RCC 7860 (cell line): Measurements from ENCODE around the gene GMDS.
A peak's percentile ranks its signal among the peaks of the same experiment; 100 is the strongest.

ENCODE experiments used
- DNase-seq: peaks from one replicate; pipeline ENCODE4 v3.0.0-alpha.2; 2015; ENCODE audit warnings: low spot score
- FAIRE-seq: peaks from 2 replicates; lab custom pipeline; 2012; peaks lifted over from hg19 to GRCh38; lab: Jason Lieb, UNC

GMDS gene

DNA sequence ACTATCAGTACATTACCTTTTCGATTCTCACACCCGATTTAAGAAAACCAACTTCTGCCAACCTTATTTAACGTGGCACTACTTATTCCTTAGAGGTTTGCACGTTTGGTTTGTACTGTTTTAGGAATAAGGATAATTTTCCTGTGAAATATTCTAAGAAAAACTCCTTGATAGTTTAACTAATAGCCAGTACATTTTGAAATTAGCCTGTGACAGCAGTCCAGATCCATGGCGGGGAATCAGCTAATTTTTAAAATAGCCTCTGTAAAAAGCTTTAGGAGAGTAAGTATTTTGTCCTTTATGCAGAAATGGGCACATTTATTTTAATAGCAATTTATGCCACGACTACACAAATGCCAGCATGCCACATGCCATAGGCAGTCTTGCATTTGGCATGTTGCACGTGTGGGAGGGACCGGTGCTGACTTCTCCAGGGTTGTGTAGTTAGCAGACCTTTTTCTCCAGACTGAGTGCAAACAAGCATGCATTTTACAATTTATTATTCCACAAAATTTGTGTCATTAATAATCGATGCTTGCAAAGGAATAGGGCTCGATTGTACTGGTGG, 629.5 kb downstream of the GMDS start:
- FAIRE-seq (no peak), DNase-seq (no peak)

DNA sequence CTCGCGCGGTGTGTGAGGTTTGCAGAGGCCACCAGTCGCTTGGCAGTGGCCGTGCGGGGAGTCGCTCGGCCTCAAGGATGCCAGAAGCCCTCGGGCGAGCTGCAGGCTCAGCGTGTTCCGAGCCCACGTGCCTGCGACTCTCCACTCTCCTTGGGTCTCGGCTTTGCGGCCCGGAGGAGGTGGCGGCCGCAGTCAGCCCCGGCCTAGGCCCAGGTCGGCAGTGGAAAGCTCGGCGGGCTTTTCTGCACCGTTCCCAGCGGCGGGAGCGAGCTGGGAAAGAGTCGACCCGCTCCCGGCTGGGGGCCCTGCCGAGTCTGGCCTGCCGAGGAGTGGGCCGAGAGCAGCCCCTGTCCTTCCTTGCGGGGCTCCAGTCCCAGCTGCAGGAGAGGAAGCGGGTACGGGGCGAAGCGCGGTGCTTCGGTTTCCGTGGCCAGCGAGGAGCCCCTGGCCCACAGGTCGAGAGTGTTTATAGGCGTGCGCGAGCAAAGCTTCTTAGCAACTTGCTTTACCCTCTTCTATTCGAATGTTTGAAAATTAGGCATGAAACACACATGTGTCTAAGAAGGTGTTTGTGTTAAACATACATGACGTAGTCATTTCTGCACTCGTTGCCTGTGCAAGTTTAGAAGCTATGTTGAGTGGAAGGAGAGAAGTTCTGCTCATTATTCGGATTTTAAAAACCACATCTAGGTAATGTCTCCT, 630.1 kb downstream of the GMDS start:
- FAIRE-seq: no peak

DNA sequence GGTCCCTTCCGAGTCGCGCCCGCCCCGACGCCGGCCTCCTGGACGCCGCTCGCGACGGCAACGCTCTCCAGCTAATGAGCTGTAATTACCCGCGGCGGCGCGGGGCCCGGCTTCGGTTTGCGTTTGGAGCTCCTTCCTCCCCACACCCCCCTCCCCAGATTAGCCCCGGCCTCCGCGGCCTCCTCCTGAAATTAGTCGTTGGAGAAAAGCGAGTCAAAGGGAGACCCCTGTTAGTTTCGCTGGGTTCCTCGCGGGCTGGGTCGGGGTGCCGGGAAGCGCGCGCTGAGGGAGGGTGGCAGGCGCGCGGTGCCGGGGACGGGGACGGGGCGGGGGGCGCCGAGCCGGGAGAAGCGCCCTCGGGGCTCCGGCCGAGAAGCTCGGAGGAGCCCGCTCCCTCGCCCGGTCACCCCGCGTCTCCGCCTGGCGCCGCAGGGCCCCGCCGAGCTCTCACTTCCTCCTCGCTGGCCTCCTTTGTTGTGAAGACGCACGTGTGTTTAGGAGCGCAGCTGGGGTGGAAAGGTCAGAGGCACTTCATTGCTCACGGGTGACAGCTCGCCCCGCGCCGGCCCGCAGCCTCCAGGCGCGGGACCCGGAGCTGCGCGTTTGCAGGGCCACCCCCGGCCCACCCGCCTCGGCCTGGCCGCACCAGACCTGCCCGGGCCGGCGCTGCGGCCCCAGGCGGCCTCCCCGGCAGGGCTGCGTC, 630.8 kb downstream of the GMDS start:
- DNase-seq: no peak
- FAIRE-seq: no peak

More for the DNA sequence above, 630.1 kb downstream of the GMDS start:
- no peak for DNase-seq

DNA sequence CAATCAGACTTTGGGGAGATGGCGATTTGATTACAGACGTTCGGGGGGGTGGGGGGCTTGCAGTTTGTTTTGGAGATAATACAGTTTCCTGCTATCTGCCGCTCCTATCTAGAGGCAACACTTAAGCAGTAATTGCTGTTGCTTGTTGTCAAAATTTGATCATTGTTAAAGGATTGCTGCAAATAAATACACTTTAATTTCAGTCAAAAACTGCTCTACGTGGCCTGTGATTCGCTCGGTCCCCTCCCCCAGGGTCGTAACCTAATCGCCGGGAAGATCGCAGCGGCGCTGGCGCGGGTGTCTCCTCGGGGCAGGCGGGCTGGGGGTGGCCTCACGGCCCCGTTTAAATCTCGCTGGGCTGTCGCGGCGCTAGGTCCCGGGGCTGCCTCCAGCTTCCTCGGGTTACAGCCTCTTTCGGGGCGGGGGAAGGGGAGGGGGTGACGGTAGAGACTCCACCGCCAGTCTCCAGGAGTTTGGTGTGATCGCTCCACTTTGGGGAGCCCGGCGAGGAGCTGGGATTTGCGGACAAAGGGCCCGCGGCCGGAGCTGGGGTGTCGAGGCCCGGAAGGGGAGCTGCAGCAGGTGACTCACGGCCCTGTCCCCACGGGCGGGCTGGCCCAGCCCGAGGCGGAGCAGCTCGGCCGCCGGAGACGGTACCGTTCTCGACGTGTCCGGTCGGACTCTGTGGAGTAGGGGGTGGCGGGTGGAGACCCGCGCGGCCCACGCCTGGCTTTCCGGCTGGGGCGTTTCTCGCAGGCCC, 631.5 kb downstream of the GMDS start:
- FAIRE-seq: no peak
- no peak for DNase-seq

DNA sequence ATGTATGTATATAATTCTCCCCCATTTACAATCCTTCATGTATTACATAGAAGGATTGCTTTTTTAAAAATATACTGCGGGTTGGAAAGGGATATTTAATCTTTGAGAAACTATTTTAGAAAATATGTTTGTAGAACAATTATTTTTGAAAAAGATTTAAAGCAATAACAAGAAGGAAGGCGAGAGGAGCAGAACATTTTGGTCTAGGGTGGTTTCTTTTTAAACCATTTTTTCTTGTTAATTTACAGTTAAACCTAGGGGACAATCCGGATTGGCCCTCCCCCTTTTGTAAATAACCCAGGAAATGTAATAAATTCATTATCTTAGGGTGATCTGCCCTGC, 632.1 kb downstream of the GMDS start:
- DNase-seq (no peak), FAIRE-seq (no peak)

DNA sequence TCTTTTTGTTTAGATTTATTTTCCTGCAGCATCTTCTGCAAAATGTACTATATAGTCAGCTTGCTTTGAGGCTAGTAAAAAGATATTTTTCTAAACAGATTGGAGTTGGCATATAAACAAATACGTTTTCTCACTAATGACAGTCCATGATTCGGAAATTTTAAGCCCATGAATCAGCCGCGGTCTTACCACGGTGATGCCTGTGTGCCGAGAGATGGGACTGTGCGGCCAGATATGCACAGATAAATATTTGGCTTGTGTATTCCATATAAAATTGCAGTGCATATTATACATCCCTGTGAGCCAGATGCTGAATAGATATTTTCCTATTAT, 632.5 kb downstream of the GMDS start:
- DNase-seq (peak; percentile 32), FAIRE-seq (peak; percentile 24)

DNA sequence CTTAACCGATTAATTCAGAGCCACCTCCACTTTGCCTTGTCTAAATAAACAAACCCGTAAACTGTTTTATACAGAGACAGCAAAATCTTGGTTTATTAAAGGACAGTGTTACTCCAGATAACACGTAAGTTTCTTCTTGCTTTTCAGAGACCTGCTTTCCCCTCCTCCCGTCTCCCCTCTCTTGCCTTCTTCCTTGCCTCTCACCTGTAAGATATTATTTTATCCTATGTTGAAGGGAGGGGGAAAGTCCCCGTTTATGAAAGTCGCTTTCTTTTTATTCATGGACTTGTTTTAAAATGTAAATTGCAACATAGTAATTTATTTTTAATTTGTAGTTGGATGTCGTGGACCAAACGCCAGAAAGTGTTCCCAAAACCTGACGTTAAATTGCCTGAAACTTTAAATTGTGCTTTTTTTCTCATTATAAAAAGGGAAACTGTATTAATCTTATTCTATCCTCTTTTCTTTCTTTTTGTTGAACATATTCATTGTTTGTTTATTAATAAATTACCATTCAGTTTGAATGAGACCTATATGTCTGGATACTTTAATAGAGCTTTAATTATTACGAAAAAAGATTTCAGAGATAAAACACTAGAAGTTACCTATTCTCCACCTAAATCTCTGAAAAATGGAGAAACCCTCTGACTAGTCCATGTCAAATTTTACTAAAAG, 633.0 kb downstream of the GMDS start:
- FAIRE-seq (no peak), DNase-seq (no peak)

DNA sequence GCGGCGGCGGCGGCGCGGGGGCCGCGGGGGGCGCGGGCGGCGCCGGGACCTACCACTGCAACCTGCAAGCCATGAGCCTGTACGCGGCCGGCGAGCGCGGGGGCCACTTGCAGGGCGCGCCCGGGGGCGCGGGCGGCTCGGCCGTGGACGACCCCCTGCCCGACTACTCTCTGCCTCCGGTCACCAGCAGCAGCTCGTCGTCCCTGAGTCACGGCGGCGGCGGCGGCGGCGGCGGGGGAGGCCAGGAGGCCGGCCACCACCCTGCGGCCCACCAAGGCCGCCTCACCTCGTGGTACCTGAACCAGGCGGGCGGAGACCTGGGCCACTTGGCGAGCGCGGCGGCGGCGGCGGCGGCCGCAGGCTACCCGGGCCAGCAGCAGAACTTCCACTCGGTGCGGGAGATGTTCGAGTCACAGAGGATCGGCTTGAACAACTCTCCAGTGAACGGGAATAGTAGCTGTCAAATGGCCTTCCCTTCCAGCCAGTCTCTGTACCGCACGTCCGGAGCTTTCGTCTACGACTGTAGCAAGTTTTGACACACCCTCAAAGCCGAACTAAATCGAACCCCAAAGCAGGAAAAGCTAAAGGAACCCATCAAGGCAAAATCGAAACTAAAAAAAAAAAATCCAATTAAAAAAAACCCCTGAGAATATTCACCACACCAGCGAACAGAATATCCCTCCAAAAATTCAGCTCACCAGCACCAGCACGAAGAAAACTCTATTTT, 633.7 kb downstream of the GMDS start:
- FAIRE-seq: no peak
- DNase-seq: no peak

DNA sequence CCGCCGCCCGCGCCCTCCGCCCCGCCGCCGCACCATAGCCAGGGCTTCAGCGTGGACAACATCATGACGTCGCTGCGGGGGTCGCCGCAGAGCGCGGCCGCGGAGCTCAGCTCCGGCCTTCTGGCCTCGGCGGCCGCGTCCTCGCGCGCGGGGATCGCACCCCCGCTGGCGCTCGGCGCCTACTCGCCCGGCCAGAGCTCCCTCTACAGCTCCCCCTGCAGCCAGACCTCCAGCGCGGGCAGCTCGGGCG, 634.2 kb downstream of the GMDS start:
- DNase-seq (no peak), FAIRE-seq (no peak)

DNA sequence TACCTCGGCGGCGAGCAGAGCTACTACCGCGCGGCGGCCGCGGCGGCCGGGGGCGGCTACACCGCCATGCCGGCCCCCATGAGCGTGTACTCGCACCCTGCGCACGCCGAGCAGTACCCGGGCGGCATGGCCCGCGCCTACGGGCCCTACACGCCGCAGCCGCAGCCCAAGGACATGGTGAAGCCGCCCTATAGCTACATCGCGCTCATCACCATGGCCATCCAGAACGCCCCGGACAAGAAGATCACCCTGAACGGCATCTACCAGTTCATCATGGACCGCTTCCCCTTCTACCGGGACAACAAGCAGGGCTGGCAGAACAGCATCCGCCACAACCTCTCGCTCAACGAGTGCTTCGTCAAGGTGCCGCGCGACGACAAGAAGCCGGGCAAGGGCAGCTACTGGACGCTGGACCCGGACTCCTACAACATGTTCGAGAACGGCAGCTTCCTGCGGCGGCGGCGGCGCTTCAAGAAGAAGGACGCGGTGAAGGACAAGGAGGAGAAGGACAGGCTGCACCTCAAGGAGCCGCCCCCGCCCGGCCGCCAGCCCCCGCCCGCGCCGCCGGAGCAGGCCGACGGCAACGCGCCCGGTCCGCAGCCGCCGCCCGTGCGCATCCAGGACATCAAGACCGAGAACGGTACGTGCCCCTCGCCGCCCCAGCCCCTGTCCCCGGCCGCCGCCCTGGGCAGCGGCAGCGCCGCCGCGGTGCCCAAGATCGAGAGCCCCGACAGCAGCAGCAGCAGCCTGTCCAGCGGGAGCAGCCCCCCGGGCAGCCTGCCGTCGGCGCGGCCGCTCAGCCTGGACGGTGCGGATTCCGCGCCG, 634.7 kb downstream of the GMDS start:
- FAIRE-seq (no peak), DNase-seq (no peak)

DNA sequence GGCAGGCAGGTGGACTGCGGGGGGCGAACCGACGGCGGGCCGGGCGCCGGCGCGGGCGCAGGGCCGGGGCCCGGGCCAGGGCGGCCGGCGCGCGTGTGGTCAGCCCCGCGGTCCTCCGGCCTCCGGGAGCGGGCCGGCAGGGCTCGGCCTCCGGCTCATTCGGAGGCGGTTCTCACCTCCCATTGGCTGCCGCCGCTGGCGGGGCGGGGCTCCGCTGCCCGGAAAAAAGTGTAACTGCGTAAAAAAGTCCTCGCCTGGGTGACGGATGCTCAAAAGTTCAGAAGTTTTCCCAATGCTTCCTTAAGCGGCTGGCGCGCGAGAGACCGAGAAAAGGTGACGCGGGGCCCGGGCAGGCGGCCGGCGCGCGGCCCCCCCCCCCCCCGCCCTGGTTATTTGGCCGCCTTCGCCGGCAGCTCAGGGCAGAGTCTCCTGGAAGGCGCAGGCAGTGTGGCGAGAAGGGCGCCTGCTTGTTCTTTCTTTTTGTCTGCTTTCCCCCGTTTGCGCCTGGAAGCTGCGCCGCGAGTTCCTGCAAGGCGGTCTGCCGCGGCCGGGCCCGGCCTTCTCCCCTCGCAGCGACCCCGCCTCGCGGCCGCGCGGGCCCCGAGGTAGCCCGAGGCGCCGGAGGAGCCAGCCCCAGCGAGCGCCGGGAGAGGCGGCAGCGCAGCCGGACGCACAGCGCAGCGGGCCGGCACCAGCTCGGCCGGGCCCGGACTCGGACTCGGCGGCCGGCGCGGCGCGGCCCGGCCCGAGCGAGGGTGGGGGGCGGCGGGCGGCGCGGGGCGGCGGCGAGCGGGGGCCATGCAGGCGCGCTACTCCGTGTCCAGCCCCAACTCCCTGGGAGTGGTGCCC, 635.5 kb downstream of the GMDS start, which contains the start of gene FOXC1:
Gene FOXC1 (plus strand): TSS at position 268 of the 849 bp plus-strand sequence. CDS start 531 bp downstream, at position 799.
- peak; percentile 87 for DNase-seq
- no peak for FAIRE-seq

DNA sequence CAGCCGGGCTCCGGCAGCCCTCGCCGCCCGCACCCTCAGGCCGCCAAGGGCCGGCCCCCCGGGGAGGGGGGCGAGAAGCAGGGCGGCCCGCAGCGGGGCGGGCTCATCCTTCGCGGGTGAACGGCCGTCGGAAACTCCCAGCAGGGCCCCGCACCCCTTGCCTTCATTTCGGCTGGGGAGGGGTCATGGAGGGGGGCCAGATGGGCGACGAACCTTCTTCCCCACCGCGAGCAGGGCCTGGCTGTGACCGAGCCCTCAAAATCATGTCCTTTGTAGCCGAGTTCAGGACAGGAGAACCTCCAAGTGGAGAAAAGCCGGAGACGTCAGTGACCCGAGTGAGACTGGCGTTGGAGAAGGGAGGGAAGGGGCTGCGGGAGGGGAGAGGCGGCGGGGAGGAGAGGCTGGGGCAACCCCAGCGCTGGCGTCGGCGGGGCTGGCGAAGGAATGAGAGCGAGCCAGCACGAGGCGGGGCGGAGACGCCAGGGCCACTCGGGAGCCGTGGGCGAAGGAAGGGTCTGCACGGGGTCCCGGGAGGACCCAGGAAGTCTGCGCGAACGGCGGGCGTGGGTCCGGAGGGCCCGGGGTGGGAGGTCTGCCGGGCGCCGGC, 636.3 kb downstream of the GMDS start:
- DNase-seq (no peak), FAIRE-seq (no peak)

DNA sequence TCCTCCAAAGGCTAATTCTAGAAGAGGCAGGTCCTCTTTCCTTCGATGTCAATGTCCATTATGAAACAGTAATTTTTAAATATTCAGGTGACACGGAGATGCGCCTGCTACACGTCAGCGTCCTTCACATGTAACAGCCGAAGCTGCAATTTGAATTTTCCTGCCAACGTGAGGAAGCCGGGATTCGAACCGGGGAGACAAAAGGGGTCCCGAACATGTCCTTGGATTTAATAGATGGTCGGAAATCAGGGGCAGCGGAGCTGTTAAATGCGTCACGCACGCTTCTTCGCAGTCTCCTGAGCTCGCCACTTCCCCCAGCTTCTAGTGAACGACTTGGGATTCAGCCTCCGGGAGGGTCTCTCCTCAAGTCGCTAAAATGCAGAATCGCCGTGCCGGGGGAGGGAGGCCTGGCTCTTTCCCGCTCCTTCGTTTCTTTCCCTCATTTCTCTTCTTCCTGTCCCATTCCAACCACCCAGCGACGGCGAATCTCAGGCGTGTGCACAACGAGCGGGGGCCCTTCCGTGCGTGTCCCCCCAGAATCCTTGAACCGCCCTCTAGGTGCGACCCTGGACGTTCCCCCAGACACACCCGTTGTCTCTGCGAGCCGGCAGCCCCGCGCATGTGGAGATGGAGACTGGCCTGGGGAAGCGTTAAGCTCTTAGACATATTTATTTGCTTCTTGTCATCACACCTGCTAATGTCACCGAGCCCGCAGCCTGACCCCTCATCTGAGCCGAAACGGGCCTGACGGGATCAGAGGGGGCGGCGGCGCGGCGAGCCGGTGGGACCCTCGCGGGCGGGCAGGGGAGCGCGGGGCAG, 637.0 kb downstream of the GMDS start:
- FAIRE-seq (no peak), DNase-seq (no peak)

DNA sequence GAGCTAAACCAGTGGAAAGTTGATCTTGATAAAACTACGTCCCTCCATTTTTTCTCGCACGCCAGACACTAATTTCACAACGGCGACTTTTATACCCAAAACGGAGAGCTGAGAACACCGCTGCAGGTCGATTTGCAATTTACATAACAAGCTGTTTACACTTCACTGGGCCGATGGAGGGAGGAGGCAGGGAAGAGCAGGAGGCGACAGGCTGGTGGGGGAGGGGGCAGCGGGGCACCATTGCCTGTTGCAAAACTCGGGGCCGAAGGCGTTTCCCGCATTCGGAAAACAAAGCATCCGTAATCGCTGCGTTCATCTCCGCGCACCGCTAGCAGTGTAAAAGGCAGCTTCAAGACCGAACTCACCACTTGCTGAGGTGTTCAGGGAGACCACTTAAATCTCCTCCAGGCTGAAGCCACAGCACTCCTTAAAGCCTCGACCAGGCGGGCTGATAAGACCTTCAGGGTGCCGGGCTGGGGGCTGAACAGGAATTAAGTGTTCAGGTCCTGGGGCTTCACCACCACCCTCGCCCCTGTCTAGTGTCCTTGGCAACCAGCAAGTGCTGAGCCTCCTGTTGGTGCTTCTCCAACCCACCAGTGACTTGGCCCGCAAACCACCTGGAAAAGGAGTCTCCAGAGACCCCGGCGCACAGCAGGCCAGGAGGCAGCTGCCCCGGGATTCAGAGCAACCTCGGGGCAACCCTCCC, 637.7 kb downstream of the GMDS start:
- no peak for FAIRE-seq
- no peak for DNase-seq

DNA sequence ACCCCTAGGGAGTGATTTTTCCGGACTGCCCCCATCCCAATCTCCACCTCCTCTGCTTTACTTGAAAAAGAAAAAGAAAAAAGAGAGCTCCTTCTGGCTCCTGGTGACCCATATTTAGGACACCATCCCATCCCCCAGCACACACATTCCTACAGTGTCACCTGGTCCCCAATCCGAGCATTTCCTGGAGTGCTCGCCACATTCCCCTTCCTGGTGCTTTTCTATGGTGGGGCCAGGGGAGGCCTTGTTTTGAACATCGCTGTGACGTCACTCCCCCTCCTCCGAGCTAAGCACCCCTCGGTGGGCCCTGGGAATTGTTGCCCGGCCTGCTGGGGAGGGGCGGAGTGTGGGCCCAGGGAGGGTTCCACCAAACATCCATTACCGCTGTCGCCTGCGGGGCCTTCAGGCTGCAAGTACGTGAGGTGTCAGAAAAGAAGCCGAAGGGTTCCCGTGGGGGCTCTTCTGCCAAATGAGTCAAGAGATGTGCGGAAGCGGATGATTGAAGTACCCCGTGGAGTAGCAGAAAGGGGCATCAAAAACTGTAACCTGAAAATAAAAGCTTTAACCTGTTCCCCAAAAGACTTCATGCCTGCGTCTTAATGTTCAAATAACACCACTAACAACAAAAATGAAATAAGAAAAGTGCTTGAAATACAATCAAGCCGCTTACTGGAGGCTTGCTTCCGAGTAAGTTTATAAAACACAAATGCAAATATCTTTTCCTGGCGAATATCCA, 638.5 kb downstream of the GMDS start:
- FAIRE-seq (no peak), DNase-seq (no peak)
